Activated T-helper 1 cell treated with anti-CD3 and anti-CD28 coated beads, Interleukin-12 subunit alpha, Interleukin-12 subunit beta, Interleukin-2, Interleukin-4 antibody, amounts not matched to agents 30 ng/mL and 10 ng/mL and 1 ng/mL, durations not matched to agents 14 hours and 24 hours and 36 hours (primary cell): Measurements from ENCODE around the gene GPC3. TPM values are rescaled to one million over a fixed set of nuclear protein-coding genes. Genes with fewer than 3 reads are reported as not detected.
A peak's percentile ranks its signal among the peaks of the same experiment; 100 is the strongest.

Source experiments
- DNase-seq: peaks from one replicate; pipeline ENCODE4 v3.0.0; 2021; ENCODE audit warnings: low spot score
- H3K27ac Mint-ChIP-seq: one replicate; pipeline ENCODE4 v1.8.0; 2021; ENCODE audit warnings: mild to moderate bottlenecking, mixed read lengths
- H3K27me3 Mint-ChIP-seq: one replicate; pipeline ENCODE4 v1.8.0; 2022; ENCODE audit warnings: mild to moderate bottlenecking, moderate library complexity, mixed read lengths; ENCODE audit not compliant: insufficient read depth
- H3K36me3 Mint-ChIP-seq: one replicate; pipeline ENCODE4 v1.8.0; 2021; ENCODE audit warnings: low read depth, mixed read lengths
- H3K4me1 Mint-ChIP-seq: one replicate; pipeline ENCODE4 v1.8.0; 2021; ENCODE audit warnings: low read depth, mixed read lengths
- H3K4me3 Mint-ChIP-seq: one replicate; pipeline ENCODE4 v1.8.0; 2021; ENCODE audit warnings: mild to moderate bottlenecking, moderate library complexity, mixed read lengths
- H3K9me3 Mint-ChIP-seq: one replicate; pipeline ENCODE4 v1.8.0; 2021; ENCODE audit warnings: mixed read lengths
- intact Hi-C: fragments of 100-400 bp; cut with micrococcal nuclease; formaldehyde crosslinking; loops from one replicate; pipeline ENCODE4 v1.15.1; 2024
- total RNA-seq: library from RNA; stranded (reverse); gene quantifications from 2 replicates; pipeline ENCODE4 v1.2.3, GENCODE V29; 2022

Gene GPC3
- total RNA-seq, 1 donor from 2014 or later: 0.39 TPM

GRCh38 chrX:133834771-133835170 lies 150.6 kb downstream of the GPC3 start:
- Mint-ChIP-seq H3K27me3 (peaks cover 2% of the 10 kb centered on the region), H3K4me3 (no peak overlapping the region), H3K36me3 (no peaks in the 10 kb centered on the region), H3K4me1 (no peaks in the 10 kb centered on the region), H3K27ac (no peak overlapping the region), H3K9me3 (no peaks in the 10 kb centered on the region)
- DNase-seq: no peak
- intact Hi-C loops: no loop called here

- H3K36me3 Mint-ChIP-seq: no peaks in the 10 kb centered on the region
- no peak overlapping the region for H3K4me3 Mint-ChIP-seq
- no peak overlapping the region for H3K27ac Mint-ChIP-seq
- DNase-seq: no peak
- intact Hi-C loops: no loop called here
- H3K27me3 Mint-ChIP-seq: no peaks in the 10 kb centered on the region
- H3K9me3 Mint-ChIP-seq: no peaks in the 10 kb centered on the region
- no peaks in the 10 kb centered on the region for H3K4me1 Mint-ChIP-seq
Observed at GRCh38 chrX:133819546-133819945, 165.8 kb downstream of the GPC3 start.

- H3K27me3 Mint-ChIP-seq: no peaks in the 10 kb centered on the region
- H3K27ac Mint-ChIP-seq: no peak overlapping the region
- no peak for DNase-seq
- no peak overlapping the region for H3K4me3 Mint-ChIP-seq
- no peaks in the 10 kb centered on the region for H3K4me1 Mint-ChIP-seq
- no peaks in the 10 kb centered on the region for H3K9me3 Mint-ChIP-seq
- intact Hi-C loops: no loop called here
- H3K36me3 Mint-ChIP-seq: no peaks in the 10 kb centered on the region
Observed at GRCh38 chrX:133818019-133818418, 167.4 kb downstream of the GPC3 start.

- no peak for DNase-seq
- no peak overlapping the region for H3K27ac Mint-ChIP-seq
Observed at GRCh38 chrX:133815496-133815895, 169.9 kb downstream of the GPC3 start.

GRCh38 chrX:133813971-133814370 lies 171.4 kb downstream of the GPC3 start:
- H3K27ac Mint-ChIP-seq: no peak overlapping the region
- no peaks in the 10 kb centered on the region for H3K36me3 Mint-ChIP-seq
- DNase-seq: no peak
- H3K4me3 Mint-ChIP-seq: no peak overlapping the region
- no peaks in the 10 kb centered on the region for H3K4me1 Mint-ChIP-seq
- peaks cover 2% of the 10 kb centered on the region for H3K27me3 Mint-ChIP-seq
- H3K9me3 Mint-ChIP-seq: no peaks in the 10 kb centered on the region
- intact Hi-C loops: no loop called here

More at GRCh38 chrX:133815496-133815895, 169.9 kb downstream of the GPC3 start:
- Mint-ChIP-seq H3K4me1 (no peaks in the 10 kb centered on the region), H3K4me3 (no peak overlapping the region), H3K9me3 (no peaks in the 10 kb centered on the region), H3K27me3 (peaks cover 2% of the 10 kb centered on the region), H3K36me3 (no peaks in the 10 kb centered on the region)
- intact Hi-C loops: no loop called here

GRCh38 chrX:133812402-133812801 lies 173.0 kb downstream of the GPC3 start:
- no peak overlapping the region for H3K4me3 Mint-ChIP-seq
- H3K4me1 Mint-ChIP-seq: no peaks in the 10 kb centered on the region
- H3K36me3 Mint-ChIP-seq: no peaks in the 10 kb centered on the region
- no peaks in the 10 kb centered on the region for H3K9me3 Mint-ChIP-seq
- H3K27ac Mint-ChIP-seq: no peak overlapping the region
- DNase-seq: no peak
- peaks cover 2% of the 10 kb centered on the region for H3K27me3 Mint-ChIP-seq
- intact Hi-C loops: no loop called here

GRCh38 chrX:133810925-133811324 lies 174.5 kb downstream of the GPC3 start:
- Mint-ChIP-seq H3K36me3 (no peaks in the 10 kb centered on the region), H3K9me3 (no peaks in the 10 kb centered on the region), H3K27ac (no peak overlapping the region), H3K27me3 (peaks cover 2% of the 10 kb centered on the region), H3K4me1 (no peaks in the 10 kb centered on the region), H3K4me3 (no peak overlapping the region)
- no peak for DNase-seq
- intact Hi-C loops: no loop called here

GRCh38 chrX:133804072-133804471 lies 181.3 kb downstream of the GPC3 start:
- H3K36me3 Mint-ChIP-seq: no peaks in the 10 kb centered on the region
- no peaks in the 10 kb centered on the region for H3K9me3 Mint-ChIP-seq
- H3K27ac Mint-ChIP-seq: no peak overlapping the region
- no peak overlapping the region for H3K4me3 Mint-ChIP-seq
- DNase-seq: no peak
- no peaks in the 10 kb centered on the region for H3K4me1 Mint-ChIP-seq
- peaks cover 2% of the 10 kb centered on the region for H3K27me3 Mint-ChIP-seq
- intact Hi-C loops: no loop called here

- Mint-ChIP-seq H3K4me1 (no peaks in the 10 kb centered on the region), H3K9me3 (no peaks in the 10 kb centered on the region), H3K36me3 (no peaks in the 10 kb centered on the region), H3K4me3 (no peak overlapping the region), H3K27me3 (peaks cover 2% of the 10 kb centered on the region), H3K27ac (no peak overlapping the region)
- no peak for DNase-seq
- intact Hi-C loops: no loop called here
Observed at GRCh38 chrX:133796282-133796681, 189.1 kb downstream of the GPC3 start.

GRCh38 chrX:133794126-133794525 lies 191.3 kb downstream of the GPC3 start:
- H3K36me3 Mint-ChIP-seq: no peaks in the 10 kb centered on the region
- intact Hi-C loops: loop anchor here (5.0 kb wide), 2 partner anchors 128 to 1967 kb away; no protein-coding TSS in a partner anchor
- no peak for DNase-seq
- H3K4me1 Mint-ChIP-seq: no peaks in the 10 kb centered on the region
- H3K4me3 Mint-ChIP-seq: no peak overlapping the region
- H3K9me3 Mint-ChIP-seq: no peaks in the 10 kb centered on the region
- H3K27me3 Mint-ChIP-seq: peaks cover 2% of the 10 kb centered on the region
- no peak overlapping the region for H3K27ac Mint-ChIP-seq

GRCh38 chrX:133793626-133794025 lies 191.8 kb downstream of the GPC3 start:
- DNase-seq: no peak
- Mint-ChIP-seq H3K4me1 (no peaks in the 10 kb centered on the region), H3K36me3 (no peaks in the 10 kb centered on the region), H3K27ac (no peak overlapping the region), H3K4me3 (no peak overlapping the region), H3K9me3 (no peaks in the 10 kb centered on the region), H3K27me3 (peaks cover 7% of the 10 kb centered on the region)
- intact Hi-C loops: loop anchor here (2.0 to 5.0 kb wide), 3 partner anchors 129 to 1966 kb away; no protein-coding TSS in a partner anchor

GRCh38 chrX:133792198-133792953 lies 193.0 kb downstream of the GPC3 start:
- H3K9me3 Mint-ChIP-seq: no peaks in the 10 kb centered on the region
- no peak overlapping the region for H3K27ac Mint-ChIP-seq
- intact Hi-C loops: loop anchor here (1.0 to 5.0 kb wide), 6 partner anchors 130 to 1965 kb away; no protein-coding TSS in a partner anchor
- H3K4me1 Mint-ChIP-seq: no peaks in the 10 kb centered on the region
- DNase-seq: peak; percentile 19
- H3K36me3 Mint-ChIP-seq: no peaks in the 10 kb centered on the region
- H3K27me3 Mint-ChIP-seq: peaks cover 9% of the 10 kb centered on the region
- no peak overlapping the region for H3K4me3 Mint-ChIP-seq

GRCh38 chrX:133789829-133790228 lies 195.6 kb downstream of the GPC3 start:
- DNase-seq: no peak
- intact Hi-C loops: loop anchor here (5.0 kb wide), 2 partner anchors 132 to 1963 kb away; no protein-coding TSS in a partner anchor
- no peaks in the 10 kb centered on the region for H3K9me3 Mint-ChIP-seq
- H3K27ac Mint-ChIP-seq: no peak overlapping the region
- no peak overlapping the region for H3K4me3 Mint-ChIP-seq
- H3K27me3 Mint-ChIP-seq: peaks cover 9% of the 10 kb centered on the region
- no peaks in the 10 kb centered on the region for H3K4me1 Mint-ChIP-seq
- no peaks in the 10 kb centered on the region for H3K36me3 Mint-ChIP-seq
